C4-2B (cell line): Measurements from ENCODE around the gene CRISPLD2.

Source experiments
- CTCF ChIP-seq: fragments of 450-650 bp; conservative IDR thresholded peaks from 2 replicates; pipeline ENCODE4 v1.5.1; 2017; ENCODE audit warnings: mild to moderate bottlenecking
- ZFX ChIP-seq: fragments of 450-650 bp; IDR thresholded peaks from 2 replicates; pipeline ENCODE4 v1.6.1; 2017

GRCh38 chr16:84905965-84906460 is 86.2 kb downstream of the CRISPLD2 start:
- no peak for TF ChIP-seq CTCF
- TF ChIP-seq ZFX = no peak
